ENCODE data around the gene CHST5.

Gene CHST5

DNA sequence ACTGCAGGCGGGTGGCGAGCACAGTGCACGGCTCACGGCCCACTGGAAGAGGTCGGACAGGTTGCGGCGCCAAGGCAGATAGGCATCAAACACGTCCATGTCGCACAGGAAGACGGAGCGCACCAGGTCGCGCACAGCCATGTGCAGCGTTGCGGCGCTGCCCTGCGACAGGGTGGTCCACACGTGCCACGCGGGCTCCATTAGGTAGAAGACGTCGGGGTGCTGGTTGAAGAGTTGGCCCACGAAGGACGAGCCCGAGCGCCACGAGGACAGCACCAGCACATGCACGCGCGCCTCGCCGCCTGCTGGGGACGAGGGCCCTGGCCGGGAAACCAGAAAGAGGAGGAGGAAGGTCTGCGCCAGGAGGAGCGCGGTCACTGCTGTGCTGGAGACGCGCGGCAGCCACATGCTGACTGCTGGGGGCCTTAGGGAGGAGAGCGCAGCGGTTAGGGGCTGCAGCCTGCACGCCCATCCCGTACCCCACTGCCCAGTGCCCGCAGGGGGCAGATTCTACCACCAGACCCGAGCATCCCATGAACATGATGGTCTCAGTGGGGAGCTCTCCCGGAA, 56.4 kb downstream of the CHST5 start:
- DNase-seq (ENCODE audit: low read depth in 3 of 3, low spot score in 1 of 3), result no peak
